Esophagus muscularis mucosa (tissue), 4 donors: ENCODE results near the gene NLRC4.

Experiments
- CTCF ChIP-seq, 3 experiments: fragments of 200-600 bp in 2 of 3; fragments of 450-650 bp in 1 of 3; sonication (generic) in 2 of 3; IDR thresholded peaks; one replicate each; pipeline ENCODE4 v1.5.1; 2017 to 2019; ENCODE audit warnings: antibody characterized with exemption in 3 of 3, mild to moderate bottlenecking in 2 of 3, moderate library complexity in 1 of 3
- EP300 ChIP-seq: sonication (generic); formaldehyde crosslinking; IDR thresholded peaks from one replicate; pipeline ENCODE4 v1.6.1; 2017; ENCODE audit warnings: antibody characterized with exemption
- POLR2A ChIP-seq: fragments of 450-650 bp; IDR thresholded peaks from one replicate; pipeline ENCODE4 v1.6.1; 2017; ENCODE audit warnings: antibody characterized with exemption, moderate library complexity, mild to moderate bottlenecking, low read depth
- POLR2AphosphoS5 ChIP-seq, 2 donors: sonication (generic); formaldehyde crosslinking; IDR thresholded peaks; one replicate each; pipeline ENCODE4 v1.6.1; 2017; ENCODE audit warnings: antibody characterized with exemption in 2 of 2

GRCh38 chr2:32231959-32232358 lies 32.7 kb downstream of the NLRC4 start:
- TF ChIP-seq CTCF (IDR thresholded peaks at IDR 0.05) = no peak
- no peak for TF ChIP-seq POLR2A
- TF ChIP-seq EP300 = no peak
- TF ChIP-seq POLR2AphosphoS5 (IDR thresholded peaks at IDR 0.05) = no peak
